Body of pancreas (tissue), 4 donors: ENCODE measurements around the gene RAB8A. TPM values are rescaled to one million over a fixed set of nuclear protein-coding genes. Genes with fewer than 3 reads are reported as not detected.

Source experiments
- ATAC-seq: fragments of 150-250 bp; one replicate; pipeline ENCODE4 v1.9.1; 2016
- DNase-seq, 4 donors: peaks; one replicate each; pipeline ENCODE4 v3.0.0-alpha.2; 2019
- H3K27ac ChIP-seq, 4 donors: fragments of 200-600 bp; sonication (generic); 1 replicate in 3 of 4; 2 replicates in 1 of 4; pipeline versions ENCODE4 v1.5.1 to v1.6.1; 2016 to 2019; ENCODE audit warnings: mild to moderate bottlenecking in 1 of 4, mixed read lengths in 1 of 4, moderate library complexity in 1 of 4
- H3K27me3 ChIP-seq, 2 donors: fragments of 200-600 bp; sonication (generic); one replicate each; pipeline ENCODE4 v1.6.0; 2016; ENCODE audit warnings: mild to moderate bottlenecking in 1 of 2
- H3K36me3 ChIP-seq, 2 donors: fragments of 200-600 bp; sonication (generic); replicated peaks in 1 of 2; 2 replicates each; pipeline ENCODE4 v1.5.1; 2016; ENCODE audit warnings: low read depth in 2 of 2; ENCODE audit not compliant: insufficient read depth in 1 of 2
- H3K4me1 ChIP-seq: fragments of 200-600 bp; sonication (generic); one replicate; pipeline ENCODE4 v1.6.0; 2016
- H3K4me3 ChIP-seq, 2 donors: fragments of 200-600 bp; sonication (generic); 1 replicate in 1 of 2; 2 replicates in 1 of 2; pipeline ENCODE4 v1.5.1; 2016 to 2019
- H3K9me3 ChIP-seq, 3 donors: fragments of 200-600 bp; sonication (generic); 1 replicate in 2 of 3; 2 replicates in 1 of 3; pipeline ENCODE4 v1.5.1; 2016
- CTCF ChIP-seq, 7 experiments: fragments of 450-650 bp in 4 of 7; fragments of 200-600 bp in 3 of 7; sonication (generic) in 3 of 7; IDR thresholded peaks; one replicate each; pipeline ENCODE4 v1.5.1; 2016 to 2019; ENCODE audit warnings: antibody characterized with exemption in 7 of 7
- POLR2A ChIP-seq, 3 donors: fragments of 450-650 bp; IDR thresholded peaks; one replicate each; pipeline ENCODE4 v1.6.1; 2016; ENCODE audit warnings: antibody characterized with exemption in 3 of 3, mild to moderate bottlenecking in 2 of 3
- WGBS, 2 donors: methylation state at CpG; one replicate each; pipeline ENCODE4 v1.1.5; 2017; 5-methylcytosine and 5-hydroxymethylcytosine counted together
- intact Hi-C: fragments of 100-400 bp; cut with DNase I; formaldehyde crosslinking; loops from one replicate; pipeline ENCODE4 v1.15.1; 2023
- total RNA-seq, 2 donors: library from RNA; depleted of rRNA; stranded (reverse); fragments of >200 nt; gene quantifications; one replicate each; pipeline ENCODE4 v1.1.0, GENCODE V29; 2016

RAB8A gene
- total RNA-seq, 2 donors from 2014 or later: 15.5 to 32.2 TPM

DNA sequence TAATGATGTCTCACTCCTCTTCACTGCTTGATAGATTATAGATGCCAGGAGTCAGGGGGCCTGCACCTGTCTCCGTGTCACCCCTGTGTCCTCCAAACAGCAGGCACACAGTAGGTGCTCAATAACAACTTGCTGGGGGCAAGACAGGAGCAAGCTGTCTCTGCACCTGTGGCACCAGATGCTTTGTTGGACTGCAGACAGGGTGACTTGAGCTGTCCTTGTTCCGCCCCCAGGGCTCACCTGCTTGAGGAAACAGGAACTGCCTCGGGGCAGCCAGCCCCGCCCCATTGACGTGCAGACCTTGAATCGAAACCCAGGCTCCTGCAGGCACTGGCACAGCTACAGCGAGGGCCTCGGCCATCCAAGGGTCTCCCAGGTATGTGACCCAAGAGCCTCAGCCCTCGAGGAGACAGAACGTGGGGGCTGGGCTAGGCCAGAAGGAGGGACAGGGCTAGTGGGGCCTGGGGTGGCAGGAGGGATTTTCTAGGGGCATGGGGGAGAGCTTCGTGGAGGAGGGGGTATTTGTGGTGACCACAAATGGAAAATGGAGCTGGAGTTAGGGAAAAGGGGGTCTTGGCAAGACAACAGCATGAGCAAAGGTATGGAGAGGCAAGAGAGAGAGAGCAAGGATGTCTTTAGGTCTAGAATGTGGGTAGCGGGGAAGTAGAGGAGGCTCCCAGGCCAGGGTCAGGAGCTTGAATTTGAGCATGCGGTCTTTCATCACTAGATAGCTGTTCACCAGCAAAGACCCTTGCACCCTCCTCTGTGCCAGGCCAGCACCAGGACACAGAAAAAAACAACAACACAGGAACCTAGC, 31.9 kb downstream of the RAB8A start, which contains the start of gene HSH2D:
HSH2D (plus strand) TSS at position 287 of the 817 bp plus-strand sequence. CDS start 5,066 bp downstream, outside the sequence.
- peak within 1 kb of the TSS in 3 of 4 donors; percentile 61 to 66 (median 62) for H3K27ac ChIP-seq
- H3K27me3 ChIP-seq: no peaks in the 10 kb centered on the region
- intact Hi-C loops: no loop called here
- no peaks in the 10 kb centered on the region for H3K36me3 ChIP-seq
- peak; percentile 99 for ATAC-seq
- no peaks in the 10 kb centered on the region for H3K9me3 ChIP-seq
- TF ChIP-seq CTCF (IDR thresholded peaks at IDR 0.05) (peak in 4 of 7 experiments; percentile 23 to 38 (median 31)), POLR2A (IDR thresholded peaks at IDR 0.05) (peak; percentile 28 to 69 (median 69))
- no peak within 1 kb of the TSS for H3K4me3 ChIP-seq
- WGBS, 2 donors: 10 to 25% methylated on average over 9 to 13 of the region's 13 CpGs
- H3K4me1 ChIP-seq: peaks cover 21% of the 10 kb centered on the region
- DNase-seq: peak; percentile 89 to 96 (median 94)

DNA sequence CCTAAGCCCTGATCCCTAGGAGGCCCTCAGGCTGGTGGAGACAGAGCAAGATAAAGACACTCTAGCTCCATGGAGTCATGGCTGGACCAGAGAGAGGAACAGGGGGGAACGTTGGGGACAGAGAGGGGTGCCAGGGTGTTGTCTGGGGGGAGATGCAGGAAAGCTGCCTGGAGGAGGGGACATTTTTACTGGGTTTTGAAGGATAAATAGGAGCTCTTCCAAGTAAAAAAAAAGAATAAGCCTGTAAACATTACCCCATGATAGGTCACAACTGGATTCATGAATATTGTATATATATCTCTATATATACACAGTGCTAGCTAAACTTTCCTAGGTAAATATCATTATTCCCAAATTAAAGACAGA, 32.5 kb downstream of the RAB8A start:
- Histone ChIP-seq H3K4me3 (no peak overlapping the region), H3K27ac (peak overlapping the region in 3 of 4 donors; percentile 61 to 66 (median 62)), H3K27me3 (no peaks in the 10 kb centered on the region), H3K36me3 (no peaks in the 10 kb centered on the region), H3K4me1 (peaks cover 21% of the 10 kb centered on the region), H3K9me3 (no peaks in the 10 kb centered on the region)
- WGBS, 2 donors: 43 to 59% methylated on average over 1 of the region's 1 CpG
- TF ChIP-seq POLR2A (IDR thresholded peaks at IDR 0.05): no peak
- no peak for TF ChIP-seq CTCF (IDR thresholded peaks at IDR 0.05)
- DNase-seq (no peak), ATAC-seq (no peak)
- intact Hi-C loops: no loop called here

GRCh38 chr19:16146112-16146511, 34.4 kb downstream of the RAB8A start:
- no peak for TF ChIP-seq CTCF (IDR thresholded peaks at IDR 0.05)
- no peak for TF ChIP-seq POLR2A (IDR thresholded peaks at IDR 0.05)
- H3K4me3 ChIP-seq: no peak overlapping the region
- no peaks in the 10 kb centered on the region for H3K36me3 ChIP-seq
- DNase-seq (no peak), ATAC-seq (no peak)
- no peaks in the 10 kb centered on the region for H3K9me3 ChIP-seq
- no peak overlapping the region for H3K27ac ChIP-seq
- no peaks in the 10 kb centered on the region for H3K27me3 ChIP-seq
- intact Hi-C loops: no loop called here
- peaks cover 21% of the 10 kb centered on the region for H3K4me1 ChIP-seq
- WGBS, 2 donors: 80 to 85% methylated on average over 5 of the region's 5 CpGs

DNA sequence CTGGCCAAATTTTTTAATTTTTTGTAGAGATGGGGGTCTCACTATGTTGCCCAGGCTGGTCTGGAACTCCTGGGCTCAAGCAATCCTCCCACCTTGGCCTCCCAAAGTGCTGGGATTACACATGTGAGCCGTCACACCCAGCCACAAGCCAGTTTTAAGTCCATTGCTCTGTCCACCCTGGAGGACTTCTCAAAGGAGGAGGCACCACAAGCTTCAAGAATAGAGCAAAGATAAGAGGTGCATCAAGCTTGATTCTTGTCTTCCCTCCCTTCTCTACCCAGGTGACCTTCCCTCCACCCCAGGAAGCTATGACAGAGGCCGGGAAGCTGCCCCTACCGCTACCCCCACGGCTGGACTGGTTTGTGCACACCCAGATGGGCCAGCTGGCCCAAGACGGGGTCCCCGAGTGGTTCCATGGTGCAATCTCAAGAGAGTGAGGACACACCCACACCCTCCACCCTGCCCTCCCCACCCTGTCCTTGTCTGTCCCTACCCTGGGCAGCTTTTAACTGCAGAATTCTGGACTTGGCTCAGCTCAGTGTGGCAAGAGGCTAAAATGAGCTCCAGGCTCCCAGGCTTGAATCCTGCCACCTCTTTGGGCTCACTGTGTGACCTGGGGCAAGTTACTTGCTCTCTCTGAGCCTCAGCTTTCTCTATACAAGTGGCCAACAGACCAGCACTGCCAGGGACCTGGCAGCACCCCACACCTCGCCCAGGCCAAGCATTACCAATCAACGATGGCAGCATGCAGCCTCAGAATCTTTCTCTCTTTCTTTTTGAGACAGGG, 36.9 kb downstream of the RAB8A start:
- ATAC-seq (no peak), DNase-seq (no peak)
- H3K27me3 ChIP-seq: no peaks in the 10 kb centered on the region
- no peaks in the 10 kb centered on the region for H3K36me3 ChIP-seq
- TF ChIP-seq CTCF (IDR thresholded peaks at IDR 0.05) (no peak), POLR2A (IDR thresholded peaks at IDR 0.05) (no peak)
- no peaks in the 10 kb centered on the region for H3K9me3 ChIP-seq
- no peak overlapping the region for H3K27ac ChIP-seq
- intact Hi-C loops: no loop called here
- 81 to 98% methylated on average over 5 to 8 of the region's 8 CpGs for WGBS, 2 donors
- peaks cover 15% of the 10 kb centered on the region for H3K4me1 ChIP-seq
- H3K4me3 ChIP-seq: no peak overlapping the region
